KOPT-K1 (cell line): ENCODE data around the gene BTBD9.

Source experiments
- H3K27ac ChIP-seq: fragments of 200-600 bp; sonication (generic); 2 replicates; pipeline ENCODE4 v1.5.1; 2016; ENCODE audit warnings: antibody characterized with exemption, mild to moderate bottlenecking, low read depth, low read length; ENCODE audit not compliant: poor library complexity, severe bottlenecking
- H3K36me3 ChIP-seq: fragments of 200-600 bp; sonication (generic); 2 replicates; pipeline ENCODE4 v1.5.1; 2017; ENCODE audit warnings: antibody characterized with exemption, mild to moderate bottlenecking, low read length, moderate library complexity; ENCODE audit not compliant: insufficient read depth
- H3K9me3 ChIP-seq: fragments of 200-600 bp; sonication (generic); 2 replicates; pipeline ENCODE4 v1.5.1; 2017; ENCODE audit warnings: antibody characterized with exemption, low read length, mild to moderate bottlenecking; ENCODE audit not compliant: insufficient read depth, poor library complexity, severe bottlenecking

BTBD9 gene

GRCh38 chr6:38482466-38482865 lies 157.3 kb downstream of the BTBD9 start:
- H3K27ac ChIP-seq, result no peak overlapping the region
- no peaks in the 10 kb centered on the region for H3K9me3 ChIP-seq
- H3K36me3 ChIP-seq, result no peaks in the 10 kb centered on the region

GRCh38 chr6:38481851-38482250 lies 157.9 kb downstream of the BTBD9 start:
- Histone ChIP-seq H3K27ac (no peak overlapping the region), H3K36me3 (no peaks in the 10 kb centered on the region), H3K9me3 (no peaks in the 10 kb centered on the region)

DNA sequence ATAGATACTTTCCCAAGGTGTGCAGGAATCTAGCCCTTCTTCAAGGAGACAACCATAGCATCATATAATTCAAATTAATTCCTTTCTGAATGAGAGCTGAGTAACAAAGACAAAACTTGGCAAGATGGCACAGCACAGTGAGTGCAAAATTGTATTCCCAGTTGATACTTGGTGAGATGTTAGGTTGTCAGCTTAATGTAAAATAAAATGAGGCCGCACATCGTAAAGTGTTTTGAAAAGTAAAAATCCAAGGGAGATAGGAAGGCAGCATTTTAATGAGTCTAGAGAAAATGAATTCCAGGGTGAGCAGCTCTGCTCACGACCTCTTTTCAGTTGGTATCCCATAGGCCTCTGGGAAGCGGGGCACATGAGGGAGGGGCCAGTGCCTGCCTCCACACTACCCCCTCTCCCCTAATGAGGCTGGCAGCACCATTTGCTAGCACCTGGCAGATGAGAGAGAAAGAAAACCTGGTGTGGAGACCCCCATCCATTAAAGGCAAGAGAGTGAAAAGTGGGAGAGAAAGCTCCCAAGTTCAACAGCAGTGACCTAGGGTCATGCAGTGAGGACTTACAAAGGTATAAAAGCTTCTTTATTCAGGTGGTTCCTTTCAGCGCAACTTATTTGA lies 158.4 kb downstream of the BTBD9 start:
- Histone ChIP-seq H3K9me3 (no peaks in the 10 kb centered on the region), H3K36me3 (no peaks in the 10 kb centered on the region), H3K27ac (no peak overlapping the region)

GRCh38 chr6:38480036-38480435 lies 159.7 kb downstream of the BTBD9 start:
- Histone ChIP-seq H3K36me3 (no peaks in the 10 kb centered on the region), H3K27ac (no peak overlapping the region), H3K9me3 (no peaks in the 10 kb centered on the region)

DNA sequence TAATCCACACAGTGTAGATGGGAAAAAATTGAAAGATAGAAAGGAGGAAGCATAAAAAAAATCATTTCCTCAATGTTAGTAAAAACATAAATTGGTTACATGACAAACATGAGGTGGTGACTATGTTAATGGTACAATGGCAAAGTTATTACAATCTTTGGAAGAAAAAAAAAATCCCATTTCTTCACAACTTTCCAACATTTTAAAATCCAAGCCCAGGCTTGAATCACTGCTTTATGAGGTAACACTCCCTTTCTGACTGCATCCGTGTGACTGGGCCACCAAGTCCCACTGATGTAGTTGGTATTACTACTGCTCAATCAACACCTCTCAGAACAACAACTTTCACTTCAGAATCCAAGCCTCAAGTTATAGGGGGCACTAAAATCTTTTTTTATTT lies 160.4 kb downstream of the BTBD9 start:
- no peaks in the 10 kb centered on the region for H3K36me3 ChIP-seq
- no peak overlapping the region for H3K27ac ChIP-seq
- H3K9me3 ChIP-seq, result no peaks in the 10 kb centered on the region

DNA sequence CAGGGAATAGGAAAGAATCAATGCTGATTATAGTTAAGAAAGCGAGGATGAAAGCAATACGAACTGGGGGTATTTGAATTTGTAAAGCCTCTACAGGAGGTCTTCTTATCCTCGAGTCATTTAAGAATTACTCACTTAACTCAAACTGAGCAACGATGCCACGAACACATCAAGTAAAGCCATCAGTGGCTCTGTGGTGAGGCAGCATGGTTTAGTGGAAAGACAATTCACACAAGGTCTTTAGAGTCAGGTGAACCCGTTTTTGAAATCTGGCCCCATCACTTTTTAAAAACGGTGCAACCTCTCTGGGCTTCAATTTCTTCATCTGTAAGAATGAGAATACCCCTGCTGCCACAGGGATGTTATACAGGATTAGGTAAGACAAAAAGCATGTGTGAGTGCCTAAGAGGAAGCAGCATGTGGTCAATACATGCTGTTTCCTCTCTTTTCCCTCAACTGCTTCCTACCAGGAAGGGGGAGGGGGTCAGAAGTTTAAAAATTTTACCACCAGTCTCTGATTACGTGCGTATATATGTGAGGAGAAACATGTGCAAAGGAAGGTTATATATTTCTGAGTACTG lies 162.0 kb downstream of the BTBD9 start:
- Histone ChIP-seq H3K27ac (no peak overlapping the region), H3K36me3 (no peaks in the 10 kb centered on the region), H3K9me3 (no peaks in the 10 kb centered on the region)

GRCh38 chr6:38476888-38477287 lies 162.8 kb downstream of the BTBD9 start:
- Histone ChIP-seq H3K27ac (no peak overlapping the region), H3K36me3 (no peaks in the 10 kb centered on the region), H3K9me3 (no peaks in the 10 kb centered on the region)

DNA sequence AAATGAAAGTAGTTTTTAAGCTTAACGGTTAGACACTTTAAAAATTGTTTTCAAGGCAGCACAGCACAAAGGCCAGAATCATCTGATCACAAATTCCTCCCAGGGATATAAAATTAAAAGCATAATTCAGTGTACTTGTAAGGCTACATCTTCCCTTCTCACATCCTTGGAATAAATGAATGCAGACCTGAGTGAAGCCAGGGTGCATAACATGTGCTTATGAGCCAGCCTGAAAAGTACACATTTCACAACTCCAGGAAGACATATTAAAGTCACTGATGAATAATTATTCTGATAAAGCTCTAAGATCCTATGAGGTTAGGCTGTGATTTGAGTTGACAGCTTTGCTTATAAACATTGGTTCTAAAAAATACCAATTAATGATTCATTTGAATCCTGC lies 163.6 kb downstream of the BTBD9 start:
- Histone ChIP-seq H3K9me3 (no peaks in the 10 kb centered on the region), H3K27ac (no peak overlapping the region), H3K36me3 (no peaks in the 10 kb centered on the region)

DNA sequence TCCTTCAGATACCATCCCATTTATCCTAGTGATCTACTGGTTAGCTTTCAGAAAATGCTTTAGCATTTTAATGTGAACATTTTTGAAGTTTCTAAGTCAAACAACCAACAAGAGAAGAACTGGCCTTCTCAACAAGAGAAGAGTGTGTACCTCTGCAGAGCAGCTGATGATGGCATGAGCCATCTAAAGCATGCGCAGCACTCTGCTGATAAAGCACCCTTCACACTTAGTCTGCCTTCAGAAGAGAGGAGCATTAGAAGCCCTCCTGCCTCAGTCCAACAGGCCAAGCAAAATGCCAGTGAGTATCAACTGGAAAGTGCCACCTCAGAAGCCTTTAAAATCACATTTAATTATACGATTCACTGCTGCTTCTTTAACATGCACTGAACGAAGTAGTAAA lies 169.2 kb downstream of the BTBD9 start:
- no peaks in the 10 kb centered on the region for H3K36me3 ChIP-seq
- H3K9me3 ChIP-seq, result no peaks in the 10 kb centered on the region
- no peak overlapping the region for H3K27ac ChIP-seq

DNA sequence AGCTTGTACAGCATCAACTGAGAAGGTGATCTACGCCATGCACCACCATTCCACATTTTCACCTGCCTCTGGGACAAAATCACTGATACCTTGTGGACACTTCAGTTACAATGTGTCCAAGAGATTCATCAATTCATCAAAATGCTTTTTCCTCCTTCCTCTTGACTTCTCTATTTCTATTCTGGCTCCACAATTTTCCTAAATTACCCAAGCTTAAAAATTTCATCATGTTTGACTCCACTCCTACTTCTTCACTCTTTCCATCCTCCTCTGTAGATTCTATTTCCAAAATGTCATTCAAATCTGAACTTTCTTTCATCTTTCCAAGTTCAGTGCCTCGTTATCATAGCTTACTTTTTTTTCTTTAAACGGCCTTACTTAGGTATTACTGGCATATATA lies 172.2 kb downstream of the BTBD9 start:
- Histone ChIP-seq H3K36me3 (no peaks in the 10 kb centered on the region), H3K9me3 (peaks cover 3% of the 10 kb centered on the region), H3K27ac (no peak overlapping the region)

DNA sequence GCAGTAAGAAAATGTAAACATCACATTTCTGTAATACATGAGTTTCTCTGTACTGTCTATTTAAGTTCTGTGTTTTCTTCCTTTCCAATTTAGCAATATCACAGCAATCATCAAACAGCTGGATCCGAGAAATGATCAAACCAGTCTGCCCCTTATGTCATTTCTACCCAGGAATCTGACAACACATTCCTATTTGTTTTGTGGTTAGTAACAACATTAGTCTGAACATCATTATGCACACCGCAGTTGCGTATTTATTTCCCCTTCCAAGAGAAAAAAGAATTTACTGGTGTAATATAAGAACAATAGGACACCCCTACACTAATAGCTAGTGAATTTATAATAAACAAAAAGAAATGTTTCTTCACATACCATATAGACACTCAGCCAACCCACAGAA lies 179.5 kb downstream of the BTBD9 start:
- Histone ChIP-seq H3K9me3 (peaks cover 3% of the 10 kb centered on the region), H3K36me3 (no peaks in the 10 kb centered on the region), H3K27ac (no peak overlapping the region)

DNA sequence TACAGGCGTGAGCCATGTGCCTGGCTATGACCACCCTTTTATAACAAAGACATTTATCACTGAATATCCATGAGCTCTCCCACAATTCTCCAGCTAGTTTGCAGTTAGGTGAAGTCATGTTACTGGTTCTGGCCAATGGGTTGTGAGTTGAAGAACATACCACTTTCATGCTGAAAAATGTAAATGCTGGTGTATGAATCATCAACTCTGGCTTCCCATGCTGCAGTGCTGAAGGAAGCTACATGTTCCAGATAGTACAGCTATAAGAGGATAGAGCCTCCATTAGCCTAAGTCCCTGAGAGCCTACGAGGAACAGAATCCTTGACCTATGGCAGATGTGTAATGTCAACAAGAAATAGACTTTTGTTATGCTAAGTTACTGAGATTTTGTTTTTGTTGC lies 180.4 kb downstream of the BTBD9 start:
- Histone ChIP-seq H3K27ac (no peak overlapping the region), H3K36me3 (no peaks in the 10 kb centered on the region), H3K9me3 (no peaks in the 10 kb centered on the region)

DNA sequence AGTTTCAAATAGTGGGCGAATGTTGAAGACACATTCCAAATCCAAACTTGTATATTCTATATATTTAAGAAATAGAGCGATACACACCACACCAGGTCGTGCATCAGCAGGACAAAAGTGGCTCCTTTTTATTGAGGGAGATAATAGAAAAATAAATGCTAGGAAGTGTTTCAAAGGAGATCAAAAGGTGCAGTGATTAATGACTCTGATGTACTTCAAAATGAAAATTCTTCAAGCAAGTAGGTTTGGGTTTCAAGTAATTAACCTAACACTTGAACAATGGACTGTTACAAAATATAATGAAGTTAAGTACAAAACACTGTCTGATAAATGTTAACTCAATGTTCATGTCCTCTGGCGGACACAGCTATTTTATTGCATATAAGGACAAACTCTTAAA lies 185.9 kb downstream of the BTBD9 start:
- H3K9me3 ChIP-seq, result no peaks in the 10 kb centered on the region
- H3K27ac ChIP-seq, result no peak overlapping the region
- no peaks in the 10 kb centered on the region for H3K36me3 ChIP-seq

- H3K36me3 ChIP-seq, result no peaks in the 10 kb centered on the region
- no peaks in the 10 kb centered on the region for H3K9me3 ChIP-seq
- no peak overlapping the region for H3K27ac ChIP-seq
These were observed 186.7 kb downstream of the BTBD9 start for GRCh38 chr6:38452816-38453660.

GRCh38 chr6:38450717-38451116 lies 189.0 kb downstream of the BTBD9 start:
- Histone ChIP-seq H3K36me3 (no peaks in the 10 kb centered on the region), H3K9me3 (no peaks in the 10 kb centered on the region), H3K27ac (no peak overlapping the region)

DNA sequence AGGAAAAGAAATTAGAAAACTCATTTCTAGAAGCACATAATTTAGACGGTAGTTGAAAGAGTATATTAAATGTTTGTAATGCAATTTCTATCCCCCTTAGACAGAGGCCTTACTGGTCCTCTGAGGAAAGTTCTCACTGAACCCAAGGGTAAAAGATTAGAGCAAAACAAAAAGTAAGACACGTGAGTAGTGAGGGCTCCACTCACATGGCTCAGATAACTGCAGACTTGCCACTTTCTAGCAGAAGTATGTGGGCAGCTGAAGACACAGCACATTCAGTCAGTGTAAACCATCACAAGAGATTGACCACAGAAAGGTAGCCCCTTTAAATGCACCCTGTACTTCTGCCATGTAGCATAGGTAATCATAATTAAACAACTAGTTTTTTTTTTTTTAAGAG lies 193.8 kb downstream of the BTBD9 start:
- H3K9me3 ChIP-seq, result no peaks in the 10 kb centered on the region
- no peaks in the 10 kb centered on the region for H3K36me3 ChIP-seq
- no peak overlapping the region for H3K27ac ChIP-seq
